GM19455 (cell line): ENCODE data around the gene PDGFRB.

Source experiments
- ATAC-seq: cut with Tn5 transposase; IDR thresholded peaks from one replicate; pipeline ENCODE4 v1.9.1; 2021; ENCODE audit not compliant: unreplicated experiment

The PDGFRB gene

GRCh38 chr5:150164211-150164980 lies 8.8 kb upstream of the PDGFRB start:
- no peak for ATAC-seq

DNA sequence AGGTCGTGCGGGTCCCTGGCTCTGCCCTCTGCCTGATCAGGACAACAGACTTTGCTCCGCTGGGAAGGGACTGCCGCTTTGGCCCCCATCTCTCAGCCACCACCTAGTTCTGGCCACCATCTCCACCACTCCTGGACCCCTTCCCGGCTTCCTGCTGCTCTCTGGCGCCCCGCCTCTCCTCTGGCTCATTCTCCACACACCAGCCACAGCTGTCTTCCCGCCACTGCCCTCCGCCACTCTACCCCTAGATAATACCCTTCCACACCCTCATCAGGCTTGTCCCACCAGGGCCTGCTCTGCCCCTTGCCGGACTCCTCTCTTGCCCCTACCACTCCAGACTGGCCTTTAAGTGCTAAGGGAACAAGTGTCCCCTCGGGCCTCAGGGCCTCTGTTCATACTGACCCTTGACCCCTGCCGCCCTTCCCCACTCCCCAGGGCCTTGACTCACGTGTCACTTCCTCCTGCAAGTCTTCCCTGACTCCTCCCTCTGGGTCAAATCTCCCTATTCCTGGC lies 8.0 kb upstream of the PDGFRB start:
- ATAC-seq, result no peak

DNA sequence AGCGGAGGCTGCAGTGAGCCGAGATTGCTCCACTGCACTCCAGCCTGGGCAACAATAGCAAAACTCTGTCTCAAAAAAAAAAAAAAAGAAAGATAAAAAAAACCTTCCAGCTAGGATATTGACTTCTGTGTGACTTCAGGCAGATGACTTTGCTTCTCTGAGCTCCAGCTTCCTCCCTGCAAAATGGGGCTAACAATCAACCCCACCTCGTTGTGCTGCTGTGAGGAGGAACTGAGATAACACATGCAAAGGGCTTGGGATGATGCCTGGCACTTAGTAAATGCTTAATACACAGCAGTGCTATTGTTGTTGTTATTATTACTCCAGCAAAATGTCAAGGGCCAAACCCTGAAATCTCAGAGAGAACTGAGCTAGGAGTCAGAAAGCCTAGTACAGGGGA lies 7.4 kb upstream of the PDGFRB start:
- ATAC-seq, result no peak

GRCh38 chr5:150162142-150162513 lies 6.5 kb upstream of the PDGFRB start:
- ATAC-seq, result no peak

GRCh38 chr5:150161242-150162141 lies 5.8 kb upstream of the PDGFRB start:
- peak; percentile 72 for ATAC-seq

- ATAC-seq, result no peak
These were observed 4.9 kb upstream of the PDGFRB start for GRCh38 chr5:150160448-150161081.

GRCh38 chr5:150159741-150160179 lies 4.1 kb upstream of the PDGFRB start:
- ATAC-seq, result no peak

GRCh38 chr5:150159031-150159430 lies 3.4 kb upstream of the PDGFRB start:
- ATAC-seq, result no peak

DNA sequence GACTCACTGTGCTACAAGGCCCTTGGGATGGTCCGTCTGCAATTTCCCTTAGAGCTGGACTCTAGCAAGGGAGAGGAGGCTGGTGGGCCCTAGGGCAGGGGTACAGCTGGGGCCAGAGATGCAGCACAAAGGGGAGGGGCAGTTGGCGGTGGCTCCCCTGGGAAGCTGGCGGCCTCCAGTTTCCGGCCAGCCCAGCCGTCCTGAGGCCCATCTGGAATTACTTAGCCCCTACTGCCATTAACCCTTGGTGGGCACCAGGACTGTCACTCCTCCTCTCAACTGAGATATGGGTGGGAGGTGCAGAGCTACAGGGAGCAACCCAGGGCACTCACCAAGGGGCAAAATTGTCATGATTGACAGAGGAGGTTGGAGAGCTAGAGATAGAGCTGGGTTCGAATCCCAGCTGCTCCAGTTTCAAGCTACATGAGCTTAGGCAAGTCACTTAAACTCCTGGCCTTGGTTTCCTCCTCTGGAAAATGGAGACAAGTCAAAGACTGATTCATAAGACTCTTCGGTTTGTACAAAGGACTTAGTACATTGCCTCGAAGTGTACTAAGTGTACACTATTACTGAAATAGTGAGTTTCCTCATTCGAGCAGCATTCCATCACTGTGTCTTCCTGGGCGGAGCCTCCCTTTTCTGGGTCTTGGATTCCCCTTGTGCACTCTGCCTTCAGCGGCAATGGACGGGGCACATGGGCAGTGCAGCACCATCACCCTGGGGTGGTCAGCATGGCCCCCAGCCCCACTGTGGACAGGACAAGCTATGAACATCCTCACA lies 2.7 kb upstream of the PDGFRB start:
- no peak for ATAC-seq

GRCh38 chr5:150157168-150157567 lies 1.5 kb upstream of the PDGFRB start:
- ATAC-seq, result no peak

- no peak for ATAC-seq
These were observed 895 bp upstream of the PDGFRB start for GRCh38 chr5:150156540-150156939.

DNA sequence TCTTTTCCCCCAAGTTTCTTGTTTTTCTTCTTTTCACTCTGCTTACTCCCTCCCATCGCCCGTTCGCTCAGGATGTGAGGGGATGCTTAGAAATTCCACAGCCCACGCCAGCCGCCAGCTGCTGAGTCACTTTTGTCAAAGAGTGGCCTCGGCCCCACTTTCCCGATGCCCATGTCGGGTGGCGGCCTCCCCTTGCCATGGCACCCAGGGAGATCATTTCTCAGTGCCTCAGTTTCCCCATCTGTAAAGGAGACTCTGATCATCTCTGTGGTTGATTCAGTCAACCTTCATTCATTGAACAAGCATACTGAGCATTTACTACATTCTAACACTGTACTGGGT lies 353 bp upstream of the PDGFRB start:
- ATAC-seq, result no peak

DNA sequence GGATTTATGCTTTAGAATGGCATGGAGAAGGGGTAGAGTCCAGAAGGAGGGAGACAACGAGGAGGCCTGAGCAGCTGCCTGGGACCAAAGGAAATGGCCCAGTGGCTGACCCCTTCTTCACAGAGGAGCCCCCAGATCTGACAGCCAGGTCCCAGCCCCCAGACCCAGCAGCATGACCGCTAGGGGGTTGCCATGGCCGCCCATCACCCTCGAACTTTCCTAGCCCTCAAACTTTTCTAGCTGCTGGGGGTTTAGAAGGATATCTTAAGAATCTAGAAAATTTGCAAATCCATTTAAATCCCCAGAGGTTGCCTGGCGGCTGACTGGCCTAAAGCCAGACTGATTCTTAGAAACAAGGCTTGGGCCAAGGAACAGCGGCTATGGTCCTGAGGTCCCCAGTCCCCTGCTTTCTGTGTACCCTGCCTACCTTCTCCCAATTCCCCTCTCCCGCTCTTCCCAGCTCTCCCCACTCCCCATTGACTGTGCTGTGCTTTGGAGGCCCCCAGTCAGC lies 972 bp downstream of the PDGFRB start:
- ATAC-seq, result no peak

GRCh38 chr5:150153957-150154617 lies 1.6 kb downstream of the PDGFRB start:
- no peak for ATAC-seq

GRCh38 chr5:150153483-150153882 lies 2.2 kb downstream of the PDGFRB start:
- ATAC-seq, result no peak

- no peak for ATAC-seq
These were observed 2.8 kb downstream of the PDGFRB start for GRCh38 chr5:150152636-150153462.

DNA sequence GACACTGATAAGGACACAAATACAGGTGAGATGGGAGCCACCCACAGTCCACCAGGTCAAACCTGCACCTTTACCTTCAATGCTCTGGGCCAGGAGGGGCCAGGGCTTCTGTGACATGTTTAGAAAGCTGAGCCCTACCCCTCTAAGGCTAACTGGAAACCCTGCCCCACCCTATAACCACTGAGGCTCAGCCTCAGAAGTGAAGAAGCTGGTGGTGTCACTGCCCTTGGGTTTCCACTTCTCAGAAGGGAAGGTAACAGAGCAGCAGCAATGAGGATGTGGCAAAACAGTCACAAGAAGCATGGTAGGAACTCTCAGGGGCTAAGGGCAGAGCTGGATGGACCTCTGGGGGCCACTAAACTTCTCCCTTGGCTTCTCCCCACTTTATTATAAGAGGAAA lies 6.0 kb downstream of the PDGFRB start:
- no peak for ATAC-seq

DNA sequence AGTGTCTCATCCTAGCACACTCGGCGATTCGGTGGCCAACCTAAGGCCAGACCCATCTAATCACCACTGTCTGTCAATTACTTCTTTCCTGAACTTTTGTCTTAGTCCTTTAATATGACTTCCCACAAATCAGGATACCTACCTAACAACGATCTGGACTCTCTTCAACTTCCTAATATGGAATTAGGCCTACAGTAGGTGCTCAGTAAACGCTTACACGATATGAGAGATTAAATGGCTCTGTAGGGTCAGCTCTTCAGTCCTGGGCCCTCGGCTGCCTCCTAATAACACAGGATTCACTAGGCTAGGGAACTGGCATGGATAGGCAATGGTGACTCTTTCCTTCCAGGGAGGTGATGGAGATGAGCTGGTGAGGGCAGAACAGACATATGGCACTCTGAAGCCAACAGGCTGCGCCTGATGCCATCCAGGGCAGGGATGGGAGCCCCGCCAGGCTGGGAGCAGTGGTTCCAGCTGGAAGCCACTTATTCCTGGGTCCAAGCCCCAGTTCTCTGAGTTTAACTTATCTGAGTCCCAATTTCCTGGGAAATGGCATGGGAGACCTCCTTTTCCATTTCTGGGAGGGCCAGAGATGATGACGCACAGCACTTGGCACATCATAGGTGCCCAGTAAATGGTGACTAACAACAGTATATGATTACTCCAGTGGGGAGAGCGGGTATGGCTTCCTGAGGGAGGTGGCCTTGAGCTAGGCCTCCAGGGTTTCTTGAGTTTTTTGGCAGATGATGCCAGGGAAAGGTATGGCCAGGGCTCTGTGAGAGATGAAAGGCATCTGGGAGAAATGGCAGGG lies 7.3 kb downstream of the PDGFRB start:
- no peak for ATAC-seq
